Endothelial cell (in vitro differentiated cells): ENCODE measurements around the gene BNIP5. TPM values are rescaled to one million over a fixed set of nuclear protein-coding genes. Genes with fewer than 3 reads are reported as not detected.

Experiments used
- DNase-seq: peaks from one replicate; pipeline ENCODE4 v3.0.0; 2021; ENCODE audit warnings: low spot score
- H3K27ac Mint-ChIP-seq: one replicate; pipeline ENCODE4 v1.8.0; 2021; ENCODE audit warnings: mixed read lengths, inconsistent platforms; ENCODE audit not compliant: unreplicated experiment
- H3K27me3 Mint-ChIP-seq: one replicate; pipeline ENCODE4 v1.8.0; 2021; ENCODE audit warnings: mild to moderate bottlenecking, moderate library complexity, mixed read lengths, inconsistent platforms; ENCODE audit not compliant: unreplicated experiment
- H3K36me3 Mint-ChIP-seq: one replicate; pipeline ENCODE4 v1.8.0; 2021; ENCODE audit warnings: mild to moderate bottlenecking, low read depth, mixed read lengths, inconsistent platforms; ENCODE audit not compliant: unreplicated experiment
- H3K4me1 Mint-ChIP-seq: one replicate; pipeline ENCODE4 v1.8.0; 2021; ENCODE audit warnings: mild to moderate bottlenecking, mixed read lengths, inconsistent platforms; ENCODE audit not compliant: unreplicated experiment
- H3K4me3 Mint-ChIP-seq: one replicate; pipeline ENCODE4 v1.8.0; 2021; ENCODE audit warnings: mild to moderate bottlenecking, mixed read lengths, inconsistent platforms; ENCODE audit not compliant: unreplicated experiment
- H3K9me3 Mint-ChIP-seq: one replicate; pipeline ENCODE4 v1.8.0; 2021; ENCODE audit warnings: mixed read lengths, inconsistent platforms; ENCODE audit not compliant: unreplicated experiment
- total RNA-seq: library from RNA; stranded (reverse); fragmentation: NEBNext Ultra II Directional; extraction: Animal tissue kit (Norgen Biotek cat#: 25700); gene quantifications from one replicate; pipeline ENCODE4 v1.2.1, GENCODE V29; 2021; ENCODE audit not compliant: unreplicated experiment
- TF ChIP-seq, protein P1 (sequence below): fragments of 200-600 bp; sonication (generic); IDR thresholded peaks from one replicate; pipeline ENCODE4 v1.5.0; 2021; ENCODE audit warnings: antibody characterized with exemption; ENCODE audit not compliant: unreplicated experiment

The BNIP5 gene
- total RNA-seq, 1 donor from 2014 or later, result not detected

DNA sequence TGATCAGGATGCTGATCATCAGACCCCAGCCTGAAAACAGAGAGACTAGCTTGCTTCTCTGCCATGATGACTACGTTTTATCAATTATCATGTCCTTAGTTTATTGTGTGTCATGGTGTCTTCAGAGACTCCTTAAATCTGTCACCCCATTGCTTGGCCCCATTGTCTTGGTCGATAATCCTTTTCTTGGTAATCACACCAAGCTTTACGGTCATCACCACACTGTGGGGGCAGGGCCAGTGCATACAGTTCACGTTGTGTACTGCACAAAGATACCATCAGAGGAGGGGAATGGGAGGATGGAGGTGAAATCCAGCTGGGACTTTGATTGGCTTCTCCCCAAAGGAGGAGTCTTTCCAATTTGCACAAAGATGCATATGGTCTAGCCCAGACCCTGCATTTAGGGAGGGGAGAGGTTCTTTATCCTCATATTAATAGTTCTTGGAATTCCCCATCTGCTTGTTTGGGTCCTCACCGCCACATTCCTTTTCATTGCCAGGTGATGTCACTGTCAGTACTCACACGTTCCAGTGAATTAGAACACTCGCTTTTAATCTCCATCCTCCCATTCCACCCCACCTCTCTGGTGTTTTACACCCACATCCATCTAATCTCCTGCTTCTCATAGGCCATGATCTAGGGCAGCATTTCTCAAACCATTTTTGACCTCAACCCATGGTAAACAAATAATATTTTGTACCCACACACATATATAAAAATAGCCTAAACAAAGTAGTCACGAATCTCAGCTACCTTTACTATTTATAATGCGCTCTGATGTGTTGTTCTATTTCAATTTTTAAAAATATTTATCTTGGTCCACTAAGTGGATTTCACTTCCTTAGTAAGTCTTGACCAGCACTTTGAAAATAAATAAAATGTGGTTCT lies 45.1 kb upstream of the BNIP5 start:
- no peak for DNase-seq
- peaks cover 10% of the 10 kb centered on the region for H3K27me3 Mint-ChIP-seq
- no peaks in the 10 kb centered on the region for H3K9me3 Mint-ChIP-seq
- H3K4me3 Mint-ChIP-seq, result peak overlapping the region; percentile 26
- no peaks in the 10 kb centered on the region for H3K36me3 Mint-ChIP-seq
- no peak overlapping the region for H3K27ac Mint-ChIP-seq
- TF ChIP-seq, protein P1, sequence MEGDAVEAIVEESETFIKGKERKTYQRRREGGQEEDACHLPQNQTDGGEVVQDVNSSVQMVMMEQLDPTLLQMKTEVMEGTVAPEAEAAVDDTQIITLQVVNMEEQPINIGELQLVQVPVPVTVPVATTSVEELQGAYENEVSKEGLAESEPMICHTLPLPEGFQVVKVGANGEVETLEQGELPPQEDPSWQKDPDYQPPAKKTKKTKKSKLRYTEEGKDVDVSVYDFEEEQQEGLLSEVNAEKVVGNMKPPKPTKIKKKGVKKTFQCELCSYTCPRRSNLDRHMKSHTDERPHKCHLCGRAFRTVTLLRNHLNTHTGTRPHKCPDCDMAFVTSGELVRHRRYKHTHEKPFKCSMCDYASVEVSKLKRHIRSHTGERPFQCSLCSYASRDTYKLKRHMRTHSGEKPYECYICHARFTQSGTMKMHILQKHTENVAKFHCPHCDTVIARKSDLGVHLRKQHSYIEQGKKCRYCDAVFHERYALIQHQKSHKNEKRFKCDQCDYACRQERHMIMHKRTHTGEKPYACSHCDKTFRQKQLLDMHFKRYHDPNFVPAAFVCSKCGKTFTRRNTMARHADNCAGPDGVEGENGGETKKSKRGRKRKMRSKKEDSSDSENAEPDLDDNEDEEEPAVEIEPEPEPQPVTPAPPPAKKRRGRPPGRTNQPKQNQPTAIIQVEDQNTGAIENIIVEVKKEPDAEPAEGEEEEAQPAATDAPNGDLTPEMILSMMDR, result no peak
- peaks cover 4% of the 10 kb centered on the region for H3K4me1 Mint-ChIP-seq

DNA sequence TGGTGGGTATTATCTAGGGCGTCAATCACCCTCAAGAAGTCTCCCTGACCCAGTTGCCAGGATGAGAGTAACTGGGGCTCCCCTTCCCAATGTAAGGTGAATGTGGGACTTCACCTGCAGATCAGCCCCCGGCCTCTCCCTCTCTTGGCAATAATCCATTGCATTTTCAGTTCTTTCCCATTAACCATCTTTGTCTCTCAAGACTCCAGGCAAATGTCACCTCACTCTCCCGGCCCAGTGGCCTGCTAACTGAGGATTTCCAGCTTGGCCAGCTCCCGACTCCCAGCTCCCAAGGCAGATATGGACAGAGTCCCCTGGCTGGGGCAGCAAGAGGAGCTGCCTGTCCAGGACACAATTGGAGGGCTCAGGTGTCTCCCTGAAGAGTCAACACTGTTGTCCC lies 43.5 kb upstream of the BNIP5 start:
- no peak overlapping the region for H3K4me3 Mint-ChIP-seq
- TF ChIP-seq, protein P1, result no peak
- no peaks in the 10 kb centered on the region for H3K9me3 Mint-ChIP-seq
- no peak overlapping the region for H3K27ac Mint-ChIP-seq
- no peak for DNase-seq
- peaks cover 8% of the 10 kb centered on the region for H3K27me3 Mint-ChIP-seq
- H3K4me1 Mint-ChIP-seq, result no peaks in the 10 kb centered on the region
- H3K36me3 Mint-ChIP-seq, result no peaks in the 10 kb centered on the region

DNA sequence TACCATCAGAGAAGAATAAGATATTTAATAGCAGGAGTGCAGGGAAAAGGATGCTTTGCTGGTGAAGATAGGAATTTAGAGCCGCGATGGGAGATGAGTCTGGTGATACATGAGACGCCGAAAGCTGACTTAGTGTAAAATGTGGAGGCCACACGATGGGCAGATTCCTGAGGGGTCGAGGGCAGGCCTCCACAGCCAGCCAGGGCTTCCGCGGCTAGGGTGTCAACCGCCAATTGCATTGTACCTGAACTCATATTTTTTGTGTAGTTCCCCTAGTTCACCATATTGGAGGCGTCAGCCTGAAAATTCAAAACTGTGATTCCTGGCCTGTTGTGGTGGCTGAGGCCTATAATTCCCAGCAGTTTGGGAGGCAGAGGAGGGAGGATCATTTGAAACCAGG lies 42.2 kb upstream of the BNIP5 start:
- DNase-seq, result no peak
- H3K27ac Mint-ChIP-seq, result no peak overlapping the region
- no peak overlapping the region for H3K4me3 Mint-ChIP-seq
- TF ChIP-seq, protein P1, result no peak
- no peaks in the 10 kb centered on the region for H3K36me3 Mint-ChIP-seq
- no peaks in the 10 kb centered on the region for H3K9me3 Mint-ChIP-seq
- H3K4me1 Mint-ChIP-seq, result no peaks in the 10 kb centered on the region
- peaks cover 8% of the 10 kb centered on the region for H3K27me3 Mint-ChIP-seq

DNA sequence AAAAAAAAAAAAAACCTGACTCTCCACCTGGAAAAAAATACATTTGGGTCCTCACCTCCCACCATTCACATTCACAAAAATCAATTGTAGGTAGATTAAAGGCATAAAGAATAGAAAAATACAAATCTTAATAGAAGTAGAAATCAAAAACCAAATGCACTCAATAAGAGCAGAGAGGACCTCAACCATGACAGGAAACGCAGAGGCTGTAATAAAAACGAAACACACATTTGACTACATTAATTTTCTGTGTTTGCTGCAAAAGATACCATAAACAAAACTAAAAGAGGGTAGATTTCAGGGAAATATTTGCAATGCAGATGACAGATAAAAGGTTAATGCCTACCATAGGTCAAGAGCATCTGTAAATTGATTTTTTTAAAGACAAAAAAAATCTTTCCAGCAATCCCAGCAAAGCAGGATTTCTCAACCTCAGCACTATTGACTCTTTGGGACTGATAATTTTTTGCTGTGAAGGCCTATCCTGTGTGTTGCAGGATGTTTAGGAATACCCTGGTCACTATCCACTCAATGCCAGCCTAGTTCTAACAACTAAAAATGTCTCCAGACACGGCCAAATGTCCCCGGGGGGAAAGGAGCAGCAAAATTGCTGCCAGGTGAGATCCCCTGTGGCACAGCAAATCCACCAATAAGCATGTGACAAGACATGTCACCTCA lies 41.7 kb upstream of the BNIP5 start:
- TF ChIP-seq, protein P1, result no peak
- Mint-ChIP-seq H3K27me3 (peaks cover 8% of the 10 kb centered on the region), H3K36me3 (no peaks in the 10 kb centered on the region), H3K27ac (no peak overlapping the region), H3K4me1 (no peaks in the 10 kb centered on the region), H3K9me3 (no peaks in the 10 kb centered on the region), H3K4me3 (no peak overlapping the region)
- no peak for DNase-seq

DNA sequence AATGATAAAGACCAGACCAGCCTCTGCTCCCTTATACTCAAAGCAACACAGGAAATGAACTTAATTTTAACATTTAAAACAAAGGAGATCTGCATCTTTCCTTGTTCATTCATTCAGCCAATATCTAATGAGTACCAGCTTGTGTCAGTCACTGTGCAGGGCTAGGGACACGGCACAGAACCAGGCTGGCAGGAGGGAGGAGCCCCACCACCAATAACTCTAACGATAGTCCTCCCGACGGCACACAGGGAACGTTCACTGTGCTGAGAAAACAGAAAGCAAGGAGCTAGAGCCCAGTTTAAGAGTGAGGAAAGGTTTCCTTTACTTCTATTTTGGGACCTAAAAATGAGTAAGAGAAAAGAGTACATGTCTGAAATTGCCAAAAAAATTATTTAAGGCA lies 40.9 kb upstream of the BNIP5 start:
- no peak for DNase-seq
- no peak overlapping the region for H3K4me3 Mint-ChIP-seq
- peaks cover 10% of the 10 kb centered on the region for H3K27me3 Mint-ChIP-seq
- TF ChIP-seq, protein P1, result no peak
- H3K9me3 Mint-ChIP-seq, result no peaks in the 10 kb centered on the region
- H3K4me1 Mint-ChIP-seq, result no peaks in the 10 kb centered on the region
- no peaks in the 10 kb centered on the region for H3K36me3 Mint-ChIP-seq
- H3K27ac Mint-ChIP-seq, result no peak overlapping the region
